NCI-H2196 (cell line): ENCODE results near the gene GPSM1.

Source experiments
- DNase-seq: peaks from one replicate; lab custom pipeline; 2025; ENCODE audit not compliant: unreplicated experiment; lab: John Stamatoyannopoulos, UW

Gene GPSM1

GRCh38 chr9:136327304-136327974 lies at the start of gene GPSM1:
TSS of gene GPSM1 (plus strand) at chr9:136327539. CDS start at chr9:136327696, 157 bp downstream.
- peak; percentile 48 for DNase-seq

GRCh38 chr9:136277746-136278145 lies 49.6 kb upstream of the GPSM1 start:
- no peak for DNase-seq

- no peak for DNase-seq
Measured at GRCh38 chr9:136278221-136278620, 49.1 kb upstream of the GPSM1 start.

- no peak for DNase-seq
Measured at GRCh38 chr9:136278894-136279293, 48.4 kb upstream of the GPSM1 start.

DNA sequence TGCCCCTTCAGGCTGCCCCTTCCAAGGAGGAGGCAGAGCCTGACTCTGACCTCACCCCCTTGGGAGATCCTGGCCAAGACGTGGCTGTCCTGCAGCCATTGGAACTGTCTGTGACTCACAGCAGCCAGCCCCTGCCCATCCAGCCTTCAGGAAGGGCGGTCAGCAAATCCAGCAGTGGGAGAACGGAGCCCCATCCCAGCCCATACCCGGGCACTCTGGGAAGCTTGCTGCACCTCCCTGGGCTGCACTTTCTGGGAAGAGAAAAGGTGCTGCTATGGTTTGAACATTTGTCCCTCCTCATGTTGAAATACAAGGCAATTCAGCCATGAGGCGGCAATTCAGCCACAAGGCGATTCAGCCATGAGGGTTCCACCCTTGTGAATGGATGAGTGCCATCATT lies 47.9 kb upstream of the GPSM1 start:
- DNase-seq = no peak

DNA sequence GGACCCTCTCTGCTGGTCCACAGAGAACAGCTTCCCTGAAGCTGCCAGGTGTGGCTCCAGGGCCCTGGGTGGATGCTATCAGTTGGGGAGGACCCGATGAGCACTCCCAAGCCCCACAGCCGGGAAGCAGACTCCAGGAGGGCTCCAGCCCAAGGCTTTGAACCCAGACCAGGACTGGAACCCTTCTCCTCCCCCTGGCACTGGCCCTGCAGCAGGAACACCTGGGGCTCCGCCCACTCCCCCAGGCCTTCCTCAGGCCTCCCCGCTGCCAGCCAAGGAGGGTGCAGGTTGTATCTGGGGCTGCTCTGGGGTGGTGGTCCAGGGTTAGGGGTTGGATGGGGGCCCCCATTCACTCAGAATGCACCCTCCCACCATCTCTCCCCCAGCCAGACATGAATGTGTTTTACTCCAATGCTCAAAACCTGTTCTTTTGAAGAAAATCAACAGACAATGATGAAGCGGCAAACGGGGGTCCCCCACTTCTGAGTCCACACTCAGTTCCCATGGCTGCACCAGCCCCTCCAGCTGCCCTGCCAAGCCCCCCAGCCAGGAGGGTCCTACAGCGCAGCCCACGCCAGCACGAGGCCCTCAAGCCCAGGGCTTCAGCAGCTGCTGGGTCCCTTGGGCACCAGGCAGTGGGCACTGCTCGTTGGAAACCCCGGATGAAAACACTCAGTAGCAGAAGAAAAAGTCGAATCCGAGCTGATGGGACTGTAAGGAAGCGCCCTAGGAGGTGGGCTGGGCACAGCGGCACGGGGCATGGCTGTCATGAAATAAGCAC lies 46.6 kb upstream of the GPSM1 start:
- DNase-seq = no peak

DNA sequence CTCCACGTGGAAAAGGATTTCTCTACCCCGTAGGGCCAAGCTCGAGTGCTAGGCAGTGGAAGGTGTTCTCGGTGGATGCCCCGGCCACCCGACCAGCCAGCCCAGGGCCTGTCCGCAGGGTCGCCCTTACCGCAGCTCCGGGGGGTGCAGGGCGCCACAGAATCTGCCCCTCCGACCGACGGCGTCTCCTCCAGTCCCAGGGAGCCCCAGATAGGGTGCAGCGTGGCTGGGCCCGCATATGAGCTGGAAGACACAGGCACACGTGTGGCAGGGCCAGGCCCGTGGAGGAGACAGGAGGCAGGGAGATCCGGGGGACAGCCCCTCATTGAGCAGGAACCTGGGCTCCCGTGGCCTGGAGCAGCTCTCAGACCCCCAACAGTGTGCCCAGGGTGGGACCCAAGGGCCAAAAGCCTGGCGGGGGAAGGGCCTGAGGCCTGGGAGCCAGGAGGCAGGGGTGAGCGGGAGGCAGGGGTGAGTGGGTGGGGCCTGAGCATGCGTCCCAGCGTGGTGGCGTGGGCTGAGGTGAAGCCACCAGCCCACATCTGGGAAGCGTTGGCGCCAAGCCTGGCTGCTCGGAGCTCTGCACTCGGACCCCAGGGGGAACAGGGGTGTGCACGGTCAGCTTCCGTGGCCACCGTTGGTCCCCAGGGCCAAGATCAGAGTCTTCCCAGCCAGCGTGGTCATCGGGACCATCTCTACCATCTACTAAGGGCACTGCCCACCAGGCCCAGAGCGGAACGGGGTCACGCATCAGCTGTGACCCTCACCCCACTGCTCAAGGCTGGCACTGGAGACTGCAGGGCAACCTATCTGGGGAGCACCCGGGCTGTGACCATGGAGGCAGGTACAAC lies 45.7 kb upstream of the GPSM1 start:
- DNase-seq = no peak

- DNase-seq = peak; percentile 8
Measured at GRCh38 chr9:136282272-136282861, 45.0 kb upstream of the GPSM1 start.

- DNase-seq = peak; percentile 79
Measured at GRCh38 chr9:136283291-136284235, 43.8 kb upstream of the GPSM1 start.

GRCh38 chr9:136284311-136284710 lies 43.0 kb upstream of the GPSM1 start:
- no peak for DNase-seq

DNA sequence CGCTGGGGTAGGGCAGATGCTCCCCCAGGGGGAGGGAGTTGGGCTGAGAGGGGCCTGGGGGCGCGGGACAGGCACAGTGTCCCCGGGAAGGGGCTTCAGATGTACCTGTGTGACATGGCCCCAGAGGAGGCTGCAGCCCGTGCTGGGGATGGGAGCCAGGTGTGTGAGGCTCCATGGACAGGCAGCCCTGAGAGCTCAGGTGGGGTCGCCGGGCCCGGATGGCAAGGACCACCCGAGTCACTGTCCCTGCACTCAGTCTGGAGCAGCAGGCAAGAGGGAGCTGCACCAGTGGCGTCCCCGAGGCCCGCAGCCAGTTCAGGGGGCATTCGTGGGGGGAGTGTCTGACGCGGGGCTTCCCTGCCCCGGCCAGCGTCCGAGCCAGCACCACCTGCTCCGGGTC lies 42.4 kb upstream of the GPSM1 start:
- DNase-seq = no peak

- no peak for DNase-seq
Measured at GRCh38 chr9:136285501-136286358, 41.6 kb upstream of the GPSM1 start.

DNA sequence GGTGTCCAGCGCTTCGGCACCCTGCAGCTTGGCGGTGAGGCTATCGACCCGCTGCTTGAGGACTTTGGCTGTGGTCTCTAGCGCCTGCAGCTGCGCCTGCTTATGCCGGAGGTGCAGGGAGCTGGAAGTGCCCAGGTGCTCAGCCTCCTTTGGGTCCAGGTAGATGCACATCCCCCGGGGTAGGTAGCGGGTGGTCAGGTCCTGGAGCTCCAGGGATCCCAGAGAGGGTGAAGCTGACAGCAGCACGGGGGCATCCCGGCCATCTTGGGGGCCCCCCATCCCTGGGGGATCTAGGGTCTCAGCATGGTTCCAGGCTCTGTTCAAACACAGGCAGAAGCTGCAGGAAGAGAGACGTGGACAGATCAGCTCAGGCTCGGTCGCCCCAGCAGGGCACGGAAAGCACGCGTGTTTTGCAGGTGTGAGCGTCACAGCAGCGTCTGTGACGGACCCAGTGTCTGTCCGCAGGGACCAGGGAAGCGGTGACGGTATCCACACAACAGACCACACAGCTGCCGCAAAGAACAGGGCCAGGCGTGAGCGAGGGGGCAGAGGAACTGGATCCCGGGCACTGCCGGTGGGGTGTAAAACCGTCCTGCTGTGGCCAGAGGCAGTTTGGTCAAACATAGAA lies 40.9 kb upstream of the GPSM1 start:
- no peak for DNase-seq

GRCh38 chr9:136286987-136287379 lies 40.4 kb upstream of the GPSM1 start:
- no peak for DNase-seq

- no peak for DNase-seq
Measured at GRCh38 chr9:136287960-136288753, 39.2 kb upstream of the GPSM1 start.

- DNase-seq = no peak
Measured at GRCh38 chr9:136289651-136290507, 37.5 kb upstream of the GPSM1 start.

- DNase-seq = no peak
Measured at GRCh38 chr9:136290508-136291000, 36.8 kb upstream of the GPSM1 start.
